Measurements from ENCODE around the gene TRERF1.

- TF ChIP-seq EZH2phosphoT487 (IDR thresholded peaks at IDR 0.05; ENCODE audit: low read depth, severe bottlenecking, unreplicated experiment) (no peak), EZH2 (IDR thresholded peaks at IDR 0.05; ENCODE audit: borderline replicate concordance) (no peak)
- TF ChIP-seq, protein P1, sequence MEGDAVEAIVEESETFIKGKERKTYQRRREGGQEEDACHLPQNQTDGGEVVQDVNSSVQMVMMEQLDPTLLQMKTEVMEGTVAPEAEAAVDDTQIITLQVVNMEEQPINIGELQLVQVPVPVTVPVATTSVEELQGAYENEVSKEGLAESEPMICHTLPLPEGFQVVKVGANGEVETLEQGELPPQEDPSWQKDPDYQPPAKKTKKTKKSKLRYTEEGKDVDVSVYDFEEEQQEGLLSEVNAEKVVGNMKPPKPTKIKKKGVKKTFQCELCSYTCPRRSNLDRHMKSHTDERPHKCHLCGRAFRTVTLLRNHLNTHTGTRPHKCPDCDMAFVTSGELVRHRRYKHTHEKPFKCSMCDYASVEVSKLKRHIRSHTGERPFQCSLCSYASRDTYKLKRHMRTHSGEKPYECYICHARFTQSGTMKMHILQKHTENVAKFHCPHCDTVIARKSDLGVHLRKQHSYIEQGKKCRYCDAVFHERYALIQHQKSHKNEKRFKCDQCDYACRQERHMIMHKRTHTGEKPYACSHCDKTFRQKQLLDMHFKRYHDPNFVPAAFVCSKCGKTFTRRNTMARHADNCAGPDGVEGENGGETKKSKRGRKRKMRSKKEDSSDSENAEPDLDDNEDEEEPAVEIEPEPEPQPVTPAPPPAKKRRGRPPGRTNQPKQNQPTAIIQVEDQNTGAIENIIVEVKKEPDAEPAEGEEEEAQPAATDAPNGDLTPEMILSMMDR (IDR thresholded peaks at IDR 0.05; ENCODE audit: poor library complexity): no peak
Observed at GRCh38 chr6:42278131-42278853, 173.4 kb downstream of the TRERF1 start.
